Adrenal gland (tissue), 12 donors: ENCODE results near the gene PTPA. TPM values are rescaled to one million over a fixed set of nuclear protein-coding genes. Genes with fewer than 3 reads are reported as not detected.

Experiments
- DNase-seq, 7 donors: peaks; one replicate each; pipeline ENCODE4 v3.0.0-alpha.2; 2019 to 2020
- H3K27ac ChIP-seq, 5 donors: fragments of 200-600 bp; sonication (generic) in 4 of 5; 1 replicate in 3 of 5; 2 replicates in 2 of 5; pipeline versions ENCODE4 v1.5.1 to v1.8.0; 2016 to 2020; ENCODE audit warnings: mild to moderate bottlenecking in 1 of 5
- H3K27me3 ChIP-seq: fragments of 200-600 bp; 2 replicates; pipeline ENCODE4 v1.8.0; 2021
- H3K36me3 ChIP-seq, 2 donors: fragments of 200-600 bp; replicated peaks in 1 of 2; 1 replicate in 1 of 2; 2 replicates in 1 of 2; pipeline versions ENCODE4 v1.5.1 to v1.8.0; 2018 to 2022
- H3K4me1 ChIP-seq, 2 donors: fragments of 200-600 bp; replicated peaks in 1 of 2; 1 replicate in 1 of 2; 2 replicates in 1 of 2; pipeline versions ENCODE4 v1.5.1 to v1.8.0; 2018 to 2021
- H3K4me3 ChIP-seq, 4 donors: fragments of 200-600 bp; sonication (generic) in 3 of 4; one replicate each; pipeline ENCODE4 v1.5.1; 2016 to 2018
- H3K9me3 ChIP-seq, 3 donors: fragments of 200-600 bp; sonication (generic) in 1 of 3; replicated peaks in 1 of 3; 1 replicate in 2 of 3; 2 replicates in 1 of 3; pipeline versions ENCODE4 v1.5.1 to v1.8.0; 2016 to 2021
- CTCF ChIP-seq, 6 experiments: fragments of 450-650 bp in 4 of 6; fragments of 200-600 bp in 2 of 6; sonication (generic) in 1 of 6; IDR thresholded peaks; 1 replicate in 5 of 6; 2 replicates in 1 of 6; pipeline versions ENCODE4 v1.5.1 to v1.8.0; 2016 to 2021; ENCODE audit warnings: antibody characterized with exemption in 6 of 6, mild to moderate bottlenecking in 2 of 6, moderate library complexity in 1 of 6
- POLR2A ChIP-seq, 2 donors: fragments of 450-650 bp; IDR thresholded peaks; one replicate each; pipeline ENCODE4 v1.6.1; 2017; ENCODE audit warnings: antibody characterized with exemption in 2 of 2, mild to moderate bottlenecking in 2 of 2, moderate library complexity in 1 of 2
- WGBS, 4 donors: extraction: QIAGEN DNeasy Blood & Tissue Kit in 2 of 4; methylation state at CpG; one replicate each; pipeline versions ENCODE4 v1.1.5 to v1.1.7; 2013 to 2017; 5-methylcytosine and 5-hydroxymethylcytosine counted together
- intact Hi-C, 2 donors: fragments of 100-400 bp; cut with DNase I; formaldehyde crosslinking; loops; one replicate each; pipeline versions ENCODE4 v1.14.1 to v1.15.0; 2022 to 2023
- polyA plus RNA-seq, 3 donors: library from polyadenylated mRNA; stranded (reverse); fragments of 200-250 nt in 2 of 3; fragments of 350-450 nt in 1 of 3; fragmentation: Illumina TruSeq in 1 of 3; extraction: RNeasy Lipid Tissue Mini Kit (QIAGEN cat#74804) in 1 of 3; gene quantifications; one replicate each; pipeline ENCODE4 v1.2.3, GENCODE V29; 2013 to 2014
- total RNA-seq, 9 donors: library from RNA; depleted of rRNA in 4 of 9; stranded (reverse); fragments of >200 nt in 4 of 9; fragments of 120-200 nt in 1 of 9; fragmentation: NEBNext Ultra II Directional in 1 of 9; extraction: Animal tissue kit (Norgen Biotek cat#: 25700) in 1 of 9; gene quantifications; one replicate each; pipeline versions ENCODE4 v1.1.0 to v1.2.4, GENCODE V29; 2013 to 2023
- donor health status: healthy with polysubstance abuse.
- donor health status: Bipolar disorder and iron deficiency.
- donor health status: DM: yes; HTN: yes; CAD: no.
- donor health status: DM: no; HTN: no; CAD: no.
- donor health status: DM: no; HTN: no; CAD: no.
- donor health status: DM: yes; HTN: yes; CAD: no.

Gene PTPA
- total and polyA plus RNA-seq, 12 donors: 71.3 to 248 (median 130) TPM

- intact Hi-C loops: no loop called here
- Histone ChIP-seq H3K9me3 (no peaks in the 10 kb centered on the region), H3K36me3 (peaks cover 0 to 35% of the 10 kb centered on the region in 2 donors), H3K27me3 (no peaks in the 10 kb centered on the region), H3K4me3 (no peak overlapping the region), H3K27ac (peak overlapping the region in 1 of 5 donors; percentile 88), H3K4me1 (peaks cover 15 to 18% of the 10 kb centered on the region in 2 donors)
- DNase-seq: peak in 1 of 7 donors; percentile 22
- 77 to 94% (median 80%) methylated on average over 6 to 21 of the region's 21 CpGs for WGBS, 4 donors
- TF ChIP-seq CTCF (IDR thresholded peaks at IDR 0.05) (no peak), POLR2A (IDR thresholded peaks at IDR 0.05) (no peak)
Observed at GRCh38 chr9:129070696-129071525, 40.3 kb upstream of the PTPA start.

- DNase-seq: no peak
- no peak for TF ChIP-seq POLR2A (IDR thresholded peaks at IDR 0.05)
- no peak for TF ChIP-seq CTCF (IDR thresholded peaks at IDR 0.05)
- intact Hi-C loops: no loop called here
- H3K4me3 ChIP-seq: no peak overlapping the region
- WGBS, 4 donors: 71 to 79% (median 76%) methylated on average over 9 to 10 of the region's 10 CpGs
- H3K36me3 ChIP-seq: peaks cover 0 to 31% of the 10 kb centered on the region in 2 donors
- H3K27ac ChIP-seq: no peak overlapping the region
- no peaks in the 10 kb centered on the region for H3K9me3 ChIP-seq
- H3K27me3 ChIP-seq: no peaks in the 10 kb centered on the region
- H3K4me1 ChIP-seq: peaks cover 15 to 18% of the 10 kb centered on the region in 2 donors
Observed at GRCh38 chr9:129071526-129072126, 39.6 kb upstream of the PTPA start.

GRCh38 chr9:129072171-129072570, 39.0 kb upstream of the PTPA start:
- Histone ChIP-seq H3K9me3 (no peaks in the 10 kb centered on the region), H3K36me3 (peaks cover 0 to 28% of the 10 kb centered on the region in 2 donors), H3K4me3 (no peak overlapping the region), H3K27ac (no peak overlapping the region), H3K27me3 (no peaks in the 10 kb centered on the region), H3K4me1 (peaks cover 15 to 18% of the 10 kb centered on the region in 2 donors)
- WGBS, 4 donors: 16 to 62% (median 60%) methylated on average over 2 to 9 of the region's 9 CpGs
- intact Hi-C loops: no loop called here
- no peak for DNase-seq
- TF ChIP-seq POLR2A (IDR thresholded peaks at IDR 0.05) (no peak), CTCF (IDR thresholded peaks at IDR 0.05) (no peak)

GRCh38 chr9:129073404-129073803, 37.8 kb upstream of the PTPA start:
- DNase-seq: no peak
- WGBS, 4 donors: 82 to 89% (median 86%) methylated on average over 8 of the region's 8 CpGs
- Histone ChIP-seq H3K27ac (no peak overlapping the region), H3K9me3 (no peaks in the 10 kb centered on the region), H3K36me3 (peaks cover 0 to 15% of the 10 kb centered on the region in 2 donors), H3K27me3 (no peaks in the 10 kb centered on the region), H3K4me3 (no peak overlapping the region), H3K4me1 (peaks cover 15 to 17% of the 10 kb centered on the region in 2 donors)
- intact Hi-C loops: no loop called here
- TF ChIP-seq POLR2A (IDR thresholded peaks at IDR 0.05): no peak
- no peak for TF ChIP-seq CTCF (IDR thresholded peaks at IDR 0.05)
